Nephron progenitor cell (in vitro differentiated cells): Measurements from ENCODE around the gene FCER1G.

Source experiments
- DNase-seq: peaks from one replicate; pipeline ENCODE4 v3.0.0; 2021
- H3K27ac Mint-ChIP-seq: 2 replicates; pipeline ENCODE4 v1.8.0; 2021; ENCODE audit warnings: mild to moderate bottlenecking, moderate library complexity, mixed read lengths
- H3K27me3 Mint-ChIP-seq: 2 replicates; pipeline ENCODE4 v1.8.0; 2021; ENCODE audit warnings: mild to moderate bottlenecking, low read depth, mixed read lengths; ENCODE audit not compliant: poor library complexity
- H3K36me3 Mint-ChIP-seq: 2 replicates; pipeline ENCODE4 v1.8.0; 2021; ENCODE audit warnings: low read depth, mixed read lengths
- H3K4me1 Mint-ChIP-seq: 2 replicates; pipeline ENCODE4 v1.8.0; 2021; ENCODE audit warnings: mixed read lengths
- H3K4me3 Mint-ChIP-seq: 2 replicates; pipeline ENCODE4 v1.8.0; 2021; ENCODE audit warnings: mild to moderate bottlenecking, moderate library complexity, mixed read lengths
- H3K9me3 Mint-ChIP-seq: 2 replicates; pipeline ENCODE4 v1.8.0; 2021; ENCODE audit warnings: mild to moderate bottlenecking, moderate library complexity, mixed read lengths
- TF ChIP-seq, protein P1 (sequence below): fragments of 200-600 bp; sonication (generic); IDR thresholded peaks from 2 replicates; pipeline ENCODE4 v1.5.0; 2021; ENCODE audit warnings: antibody characterized with exemption

Gene FCER1G

DNA sequence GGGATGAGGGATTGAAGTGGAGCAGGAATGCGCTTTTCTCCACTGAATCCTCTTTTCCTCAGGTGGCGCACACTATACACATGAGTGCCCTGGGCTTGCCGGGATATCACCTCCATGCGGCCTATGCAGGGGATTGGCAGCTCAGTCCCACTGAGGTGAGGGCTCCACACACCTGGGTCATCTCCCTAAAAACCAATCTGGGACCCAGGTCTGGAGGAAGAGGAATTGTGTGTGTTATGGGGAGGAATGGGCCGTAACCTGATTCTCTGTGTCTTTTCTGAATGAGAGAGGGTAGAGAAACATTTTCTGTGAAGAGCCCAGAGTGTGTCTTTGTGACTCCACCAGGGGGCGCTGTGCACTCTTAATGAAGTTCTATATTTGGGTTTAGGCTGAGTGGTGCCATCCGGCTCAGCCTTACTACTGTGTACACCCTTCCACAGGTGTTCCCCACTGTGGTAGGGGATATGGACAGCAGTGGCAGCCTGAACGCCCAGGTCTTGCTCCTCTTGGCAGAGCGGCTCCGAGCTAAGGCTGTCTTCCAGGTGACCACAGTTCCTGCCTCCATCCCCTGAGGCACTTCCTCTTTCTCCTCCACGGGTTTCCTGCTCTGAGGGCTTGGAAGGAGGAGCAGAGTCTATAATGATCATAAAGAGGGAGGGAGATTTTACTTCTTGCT is 12.2 kb downstream of the FCER1G start:
- Mint-ChIP-seq H3K4me3 (peak overlapping the region; percentile 98), H3K27me3 (peaks cover 10% of the 10 kb centered on the region), H3K27ac (no peak overlapping the region), H3K4me1 (peaks cover 41% of the 10 kb centered on the region), H3K36me3 (peaks cover 11% of the 10 kb centered on the region), H3K9me3 (no peaks in the 10 kb centered on the region)
- TF ChIP-seq, protein P1, sequence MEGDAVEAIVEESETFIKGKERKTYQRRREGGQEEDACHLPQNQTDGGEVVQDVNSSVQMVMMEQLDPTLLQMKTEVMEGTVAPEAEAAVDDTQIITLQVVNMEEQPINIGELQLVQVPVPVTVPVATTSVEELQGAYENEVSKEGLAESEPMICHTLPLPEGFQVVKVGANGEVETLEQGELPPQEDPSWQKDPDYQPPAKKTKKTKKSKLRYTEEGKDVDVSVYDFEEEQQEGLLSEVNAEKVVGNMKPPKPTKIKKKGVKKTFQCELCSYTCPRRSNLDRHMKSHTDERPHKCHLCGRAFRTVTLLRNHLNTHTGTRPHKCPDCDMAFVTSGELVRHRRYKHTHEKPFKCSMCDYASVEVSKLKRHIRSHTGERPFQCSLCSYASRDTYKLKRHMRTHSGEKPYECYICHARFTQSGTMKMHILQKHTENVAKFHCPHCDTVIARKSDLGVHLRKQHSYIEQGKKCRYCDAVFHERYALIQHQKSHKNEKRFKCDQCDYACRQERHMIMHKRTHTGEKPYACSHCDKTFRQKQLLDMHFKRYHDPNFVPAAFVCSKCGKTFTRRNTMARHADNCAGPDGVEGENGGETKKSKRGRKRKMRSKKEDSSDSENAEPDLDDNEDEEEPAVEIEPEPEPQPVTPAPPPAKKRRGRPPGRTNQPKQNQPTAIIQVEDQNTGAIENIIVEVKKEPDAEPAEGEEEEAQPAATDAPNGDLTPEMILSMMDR, result peak; percentile 82
- DNase-seq, result peak; percentile 90

DNA sequence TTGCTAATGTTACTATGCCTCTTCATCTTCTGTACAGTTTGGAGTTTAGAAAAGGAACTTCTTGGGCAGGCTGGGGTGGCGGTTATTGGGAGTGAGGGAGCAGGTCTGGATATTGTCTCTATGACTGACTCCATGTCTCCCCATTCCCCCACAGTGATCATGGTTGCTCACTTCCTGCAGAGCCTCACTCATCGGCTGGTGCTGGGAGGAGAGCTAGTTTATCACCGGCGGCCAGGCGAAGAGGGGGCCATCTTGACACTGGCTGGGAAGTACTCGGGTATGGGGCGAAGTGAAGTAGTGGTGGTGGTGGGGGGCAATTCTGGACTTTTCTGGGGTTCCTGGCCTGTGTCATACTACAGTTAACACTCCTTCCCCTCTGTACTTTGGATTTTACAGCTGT is 12.9 kb downstream of the FCER1G start:
- Mint-ChIP-seq H3K27me3 (peaks cover 10% of the 10 kb centered on the region), H3K36me3 (peaks cover 11% of the 10 kb centered on the region), H3K4me1 (peaks cover 41% of the 10 kb centered on the region), H3K9me3 (no peaks in the 10 kb centered on the region), H3K27ac (no peak overlapping the region), H3K4me3 (no peak overlapping the region)
- DNase-seq, result no peak
- TF ChIP-seq, protein P1, result no peak

DNA sequence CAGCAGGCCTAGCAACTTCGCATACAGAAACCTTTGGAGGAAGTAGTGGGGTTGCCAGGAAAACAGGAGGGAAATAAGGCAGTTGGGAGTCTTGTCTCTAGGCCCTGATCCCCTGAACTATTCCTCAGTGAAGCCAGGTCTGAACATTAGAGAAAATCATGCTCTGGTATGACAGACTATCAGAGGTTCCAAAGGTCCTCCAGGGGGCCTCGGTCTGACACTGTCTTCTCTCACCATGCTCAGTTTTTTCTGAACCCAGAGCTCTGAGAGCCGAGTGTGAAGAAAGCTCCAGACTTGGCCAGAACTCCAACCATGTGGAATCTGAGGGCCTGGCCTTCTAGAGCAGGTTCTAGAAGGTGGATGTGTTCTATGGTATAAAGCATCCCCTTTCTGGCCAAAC is 14.8 kb downstream of the FCER1G start:
- DNase-seq, result no peak
- Mint-ChIP-seq H3K27ac (no peak overlapping the region), H3K4me3 (no peak overlapping the region), H3K9me3 (no peaks in the 10 kb centered on the region), H3K36me3 (peaks cover 11% of the 10 kb centered on the region), H3K4me1 (peaks cover 32% of the 10 kb centered on the region), H3K27me3 (peaks cover 8% of the 10 kb centered on the region)
- TF ChIP-seq, protein P1, result no peak

DNA sequence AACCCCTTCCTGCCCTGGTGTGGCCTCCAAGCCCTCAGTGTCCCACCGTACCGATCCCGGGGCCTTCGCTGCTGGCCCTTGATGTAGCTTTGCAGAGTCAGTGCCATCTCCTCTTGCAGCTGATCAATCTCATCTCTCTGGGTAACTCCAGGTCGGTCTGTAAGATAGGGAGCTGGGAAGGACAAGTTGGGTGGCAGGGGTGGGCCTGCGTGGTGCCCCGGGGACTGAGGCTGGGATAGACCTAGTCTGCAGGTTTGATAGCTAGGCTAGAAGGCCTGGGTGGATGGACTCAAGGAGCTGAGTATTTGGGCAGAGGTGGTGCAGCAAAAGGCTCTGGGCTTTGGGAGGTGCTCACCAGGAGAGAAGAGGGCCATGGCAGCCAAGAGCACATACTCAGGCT is 15.7 kb downstream of the FCER1G start:
- Mint-ChIP-seq H3K27me3 (peaks cover 15% of the 10 kb centered on the region), H3K4me1 (peaks cover 24% of the 10 kb centered on the region), H3K4me3 (no peak overlapping the region), H3K27ac (no peak overlapping the region), H3K36me3 (peaks cover 11% of the 10 kb centered on the region), H3K9me3 (no peaks in the 10 kb centered on the region)
- DNase-seq, result no peak
- TF ChIP-seq, protein P1, result no peak

DNA sequence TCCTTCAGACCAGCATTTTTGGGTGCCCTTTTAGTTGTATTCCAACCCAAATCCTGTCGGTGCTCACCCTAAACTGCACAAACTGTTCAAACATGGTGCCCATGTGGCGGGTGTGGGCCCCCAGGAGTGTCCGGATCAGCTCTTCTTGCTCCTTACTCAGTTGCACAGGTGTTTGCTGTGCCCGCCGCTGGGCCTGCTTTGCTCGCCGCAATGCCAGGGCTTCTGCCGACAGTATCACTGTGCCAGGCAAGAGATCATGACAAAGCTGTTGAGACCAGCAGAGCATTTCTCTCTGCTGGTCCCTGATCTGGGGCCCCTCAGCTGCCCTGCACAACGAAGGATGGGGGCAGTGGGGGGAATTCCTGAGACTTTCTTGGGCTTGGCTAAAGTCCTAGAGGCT is 18.0 kb downstream of the FCER1G start:
- Mint-ChIP-seq H3K36me3 (peaks cover 11% of the 10 kb centered on the region), H3K4me3 (no peak overlapping the region), H3K27ac (no peak overlapping the region), H3K27me3 (peaks cover 23% of the 10 kb centered on the region), H3K9me3 (no peaks in the 10 kb centered on the region), H3K4me1 (peaks cover 5% of the 10 kb centered on the region)
- no peak for DNase-seq
- TF ChIP-seq, protein P1, result no peak
